ENCODE measurements around the gene GPER1.

GPER1 gene

GRCh38 chr7:1117321-1117928 is 29.5 kb downstream of the GPER1 start:
- H3K9me3 Mint-ChIP-seq: no peaks in the 10 kb centered on the region
- peaks cover 21% of the 10 kb centered on the region for H3K36me3 Mint-ChIP-seq (ENCODE audit: low read depth)
- TF ChIP-seq, protein P1, sequence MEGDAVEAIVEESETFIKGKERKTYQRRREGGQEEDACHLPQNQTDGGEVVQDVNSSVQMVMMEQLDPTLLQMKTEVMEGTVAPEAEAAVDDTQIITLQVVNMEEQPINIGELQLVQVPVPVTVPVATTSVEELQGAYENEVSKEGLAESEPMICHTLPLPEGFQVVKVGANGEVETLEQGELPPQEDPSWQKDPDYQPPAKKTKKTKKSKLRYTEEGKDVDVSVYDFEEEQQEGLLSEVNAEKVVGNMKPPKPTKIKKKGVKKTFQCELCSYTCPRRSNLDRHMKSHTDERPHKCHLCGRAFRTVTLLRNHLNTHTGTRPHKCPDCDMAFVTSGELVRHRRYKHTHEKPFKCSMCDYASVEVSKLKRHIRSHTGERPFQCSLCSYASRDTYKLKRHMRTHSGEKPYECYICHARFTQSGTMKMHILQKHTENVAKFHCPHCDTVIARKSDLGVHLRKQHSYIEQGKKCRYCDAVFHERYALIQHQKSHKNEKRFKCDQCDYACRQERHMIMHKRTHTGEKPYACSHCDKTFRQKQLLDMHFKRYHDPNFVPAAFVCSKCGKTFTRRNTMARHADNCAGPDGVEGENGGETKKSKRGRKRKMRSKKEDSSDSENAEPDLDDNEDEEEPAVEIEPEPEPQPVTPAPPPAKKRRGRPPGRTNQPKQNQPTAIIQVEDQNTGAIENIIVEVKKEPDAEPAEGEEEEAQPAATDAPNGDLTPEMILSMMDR (IDR thresholded peaks at IDR 0.05; ENCODE audit: unreplicated experiment in 3 of 3): no peak
- peaks cover 3% of the 10 kb centered on the region for H3K27me3 Mint-ChIP-seq (ENCODE audit: low read depth)
- H3K4me3 Mint-ChIP-seq: no peak overlapping the region
- H3K27ac Mint-ChIP-seq: no peak overlapping the region
- peaks cover 14% of the 10 kb centered on the region for H3K4me1 Mint-ChIP-seq

DNA sequence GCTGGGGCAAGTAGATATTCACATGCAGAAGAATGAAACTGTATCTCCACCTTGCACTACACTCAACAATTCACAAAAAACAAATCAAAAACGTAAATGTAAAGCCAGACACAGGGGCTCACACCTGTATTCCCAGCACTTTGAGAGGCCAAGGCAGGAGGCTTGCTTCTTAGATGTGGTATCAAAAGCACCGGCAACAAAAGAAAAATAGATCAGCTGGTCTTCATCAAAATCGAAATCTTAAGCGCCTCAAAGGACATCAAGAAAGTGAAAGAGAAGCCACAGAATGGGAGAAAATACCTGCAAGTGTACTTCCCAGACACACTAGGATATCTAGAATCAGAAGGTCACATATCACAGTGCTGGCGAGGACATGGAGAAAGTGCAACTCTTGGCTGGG is 31.3 kb downstream of the GPER1 start:
- peak overlapping the region in 1 of 3 experiments; percentile 32 for H3K27ac Mint-ChIP-seq
- peaks cover 28% of the 10 kb centered on the region for H3K4me1 Mint-ChIP-seq
- H3K4me3 Mint-ChIP-seq: no peak overlapping the region
- peaks cover 3% of the 10 kb centered on the region for H3K27me3 Mint-ChIP-seq (ENCODE audit: low read depth)
- TF ChIP-seq, protein P1 (IDR thresholded peaks at IDR 0.05; ENCODE audit: unreplicated experiment in 3 of 3): no peak
- no peaks in the 10 kb centered on the region for H3K9me3 Mint-ChIP-seq
- peaks cover 21% of the 10 kb centered on the region for H3K36me3 Mint-ChIP-seq (ENCODE audit: low read depth)

- no peaks in the 10 kb centered on the region for H3K9me3 Mint-ChIP-seq
- peaks cover 36% of the 10 kb centered on the region for H3K4me1 Mint-ChIP-seq
- peaks cover 3% of the 10 kb centered on the region for H3K27me3 Mint-ChIP-seq (ENCODE audit: low read depth)
- H3K27ac Mint-ChIP-seq: peak overlapping the region in 1 of 3 experiments; percentile 68
- peaks cover 16% of the 10 kb centered on the region for H3K36me3 Mint-ChIP-seq (ENCODE audit: low read depth)
- TF ChIP-seq, protein P1 (IDR thresholded peaks at IDR 0.05; ENCODE audit: unreplicated experiment in 3 of 3): no peak
- H3K4me3 Mint-ChIP-seq: no peak overlapping the region
Observed at GRCh38 chr7:1120791-1121190, 32.9 kb downstream of the GPER1 start.

GRCh38 chr7:1121476-1121875 is 33.6 kb downstream of the GPER1 start:
- Mint-ChIP-seq H3K9me3 (no peaks in the 10 kb centered on the region), H3K4me3 (no peak overlapping the region), H3K27ac (no peak overlapping the region), H3K27me3 (ENCODE audit: low read depth) (peaks cover 3% of the 10 kb centered on the region), H3K4me1 (peaks cover 36% of the 10 kb centered on the region), H3K36me3 (ENCODE audit: low read depth) (peaks cover 14% of the 10 kb centered on the region)
- TF ChIP-seq, protein P1 (IDR thresholded peaks at IDR 0.05; ENCODE audit: unreplicated experiment in 3 of 3): no peak

GRCh38 chr7:1121886-1122831 is 34.2 kb downstream of the GPER1 start:
- Mint-ChIP-seq H3K36me3 (ENCODE audit: low read depth) (peaks cover 20% of the 10 kb centered on the region), H3K27me3 (ENCODE audit: low read depth) (peaks cover 3% of the 10 kb centered on the region), H3K27ac (peak overlapping the region in 2 of 3 experiments; percentile 46 to 75), H3K9me3 (no peaks in the 10 kb centered on the region), H3K4me3 (peak overlapping the region; percentile 15 to 41 (median 35)), H3K4me1 (peaks cover 41% of the 10 kb centered on the region)
- TF ChIP-seq, protein P1 (IDR thresholded peaks at IDR 0.05; ENCODE audit: unreplicated experiment in 3 of 3): no peak

Measured in nephron (organoid).